ENCODE results near the gene OIT3.

The OIT3 gene

DNA sequence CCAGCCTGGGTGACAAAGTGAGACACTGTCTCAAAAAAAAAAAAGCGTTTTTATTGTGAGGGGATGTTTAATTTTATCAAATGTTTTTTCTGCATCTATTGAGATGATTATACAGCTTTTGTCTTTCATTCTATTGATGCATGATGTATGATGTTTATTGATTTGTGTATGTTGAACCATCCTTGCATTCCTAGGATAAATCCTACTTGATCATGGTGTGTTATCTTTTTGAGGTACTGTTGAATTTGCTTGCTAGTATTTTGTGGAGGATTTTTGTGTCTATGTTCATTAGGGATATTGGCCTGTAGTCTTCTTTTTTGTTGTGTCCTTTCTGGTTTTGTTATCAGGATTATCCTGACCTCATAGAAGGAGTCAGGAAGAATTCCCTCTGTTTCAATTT, 83.3 kb downstream of the OIT3 start:
- DNase-seq (ENCODE audit: low read depth, low spot score) = no peak
- no peak overlapping the region for H3K27ac ChIP-seq
- no peak overlapping the region for H3K9ac ChIP-seq (ENCODE audit: insufficient read length)
- no peaks in the 10 kb centered on the region for H3K9me3 ChIP-seq (ENCODE audit: low read depth, low read length)
- TF ChIP-seq FOXP2 (optimal IDR thresholded peaks at IDR 0.05; ENCODE audit: control extremely low read depth, extremely low read length, insufficient read depth) (no peak), EZH2 (IDR thresholded peaks at IDR 0.05) (no peak), POLR2AphosphoS5 (IDR thresholded peaks at IDR 0.05; ENCODE audit: borderline replicate concordance, low read depth, low read length) (no peak)
- H3K36me3 ChIP-seq (ENCODE audit: insufficient read depth, low read length) = no peaks in the 10 kb centered on the region
- no peak overlapping the region for H3K4me3 ChIP-seq

- no peak for DNase-seq (ENCODE audit: low read depth, low spot score)
- no peak for TF ChIP-seq EZH2 (IDR thresholded peaks at IDR 0.05)
- no peak for TF ChIP-seq FOXP2 (optimal IDR thresholded peaks at IDR 0.05; ENCODE audit: control extremely low read depth, extremely low read length, insufficient read depth)
- TF ChIP-seq POLR2AphosphoS5 (IDR thresholded peaks at IDR 0.05; ENCODE audit: borderline replicate concordance, low read depth, low read length) = no peak
- Histone ChIP-seq H3K9me3 (ENCODE audit: low read depth, low read length) (no peaks in the 10 kb centered on the region), H3K4me3 (no peak overlapping the region), H3K27ac (no peak overlapping the region), H3K9ac (ENCODE audit: insufficient read length) (no peak overlapping the region), H3K36me3 (ENCODE audit: insufficient read depth, low read length) (no peaks in the 10 kb centered on the region)
These were observed 86.2 kb downstream of the OIT3 start for GRCh38 chr10:72979709-72980108.

GRCh38 chr10:72980348-72980747, 86.8 kb downstream of the OIT3 start:
- DNase-seq (ENCODE audit: low read depth, low spot score) = no peak
- no peak for TF ChIP-seq EZH2 (IDR thresholded peaks at IDR 0.05)
- TF ChIP-seq FOXP2 (optimal IDR thresholded peaks at IDR 0.05; ENCODE audit: control extremely low read depth, extremely low read length, insufficient read depth) = no peak
- TF ChIP-seq POLR2AphosphoS5 (IDR thresholded peaks at IDR 0.05; ENCODE audit: borderline replicate concordance, low read depth, low read length) = no peak
- no peaks in the 10 kb centered on the region for H3K9me3 ChIP-seq (ENCODE audit: low read depth, low read length)

DNA sequence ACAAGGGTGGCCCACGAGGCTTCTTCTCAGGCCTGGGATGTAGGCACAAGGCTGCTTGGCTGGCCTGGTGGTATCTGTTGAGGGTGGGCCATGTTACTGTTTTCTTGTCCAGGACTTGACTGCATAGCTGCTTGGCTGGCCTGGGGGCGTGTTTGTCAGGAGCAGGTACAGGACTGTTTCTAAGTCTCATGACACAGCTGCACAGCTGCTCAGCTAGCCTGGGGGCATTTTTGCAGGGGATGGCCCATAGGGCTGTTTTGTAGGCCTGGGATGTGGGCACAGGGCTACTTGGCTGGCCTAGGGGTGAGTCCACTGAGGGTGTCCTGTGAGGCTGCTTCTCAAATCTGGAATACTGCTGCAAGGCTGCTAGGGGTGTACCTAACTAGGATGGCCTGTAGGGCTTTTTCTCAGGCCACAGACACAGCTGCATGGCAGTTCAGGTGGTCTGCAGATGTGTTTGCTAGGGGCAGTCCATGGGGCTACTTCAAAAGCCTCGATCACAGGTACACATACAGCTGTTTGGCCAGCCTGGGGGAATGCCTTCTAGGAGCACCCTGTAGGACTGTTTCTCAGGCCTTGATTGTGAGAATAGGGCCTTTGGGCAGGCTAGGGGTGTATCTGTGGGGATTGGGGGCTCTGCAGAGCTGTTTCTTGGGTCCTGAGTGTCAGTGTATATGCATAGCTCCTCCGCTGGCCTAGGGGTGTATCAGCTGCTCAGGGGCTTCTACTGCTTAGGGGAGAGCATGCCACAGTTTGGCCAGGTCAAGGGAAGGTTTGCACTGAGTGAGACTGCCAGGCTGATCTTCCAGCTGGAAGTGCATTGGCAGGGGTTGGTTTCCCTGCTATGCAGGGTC, 87.7 kb downstream of the OIT3 start:
- no peaks in the 10 kb centered on the region for H3K9me3 ChIP-seq (ENCODE audit: low read depth, low read length)
- no peak overlapping the region for H3K4me3 ChIP-seq
- no peak overlapping the region for H3K27ac ChIP-seq
- no peak for DNase-seq (ENCODE audit: low read depth, low spot score)
- no peak overlapping the region for H3K9ac ChIP-seq (ENCODE audit: insufficient read length)
- TF ChIP-seq FOXP2 (optimal IDR thresholded peaks at IDR 0.05; ENCODE audit: control extremely low read depth, extremely low read length, insufficient read depth) = no peak
- TF ChIP-seq POLR2AphosphoS5 (IDR thresholded peaks at IDR 0.05; ENCODE audit: borderline replicate concordance, low read depth, low read length) = no peak
- TF ChIP-seq EZH2 (IDR thresholded peaks at IDR 0.05) = no peak
- H3K36me3 ChIP-seq (ENCODE audit: insufficient read depth, low read length) = no peaks in the 10 kb centered on the region

More at GRCh38 chr10:72980348-72980747, 86.8 kb downstream of the OIT3 start:
- no peak overlapping the region for H3K9ac ChIP-seq (ENCODE audit: insufficient read length)
- H3K36me3 ChIP-seq (ENCODE audit: insufficient read depth, low read length) = no peaks in the 10 kb centered on the region
- no peak overlapping the region for H3K4me3 ChIP-seq
- H3K27ac ChIP-seq = no peak overlapping the region

DNA sequence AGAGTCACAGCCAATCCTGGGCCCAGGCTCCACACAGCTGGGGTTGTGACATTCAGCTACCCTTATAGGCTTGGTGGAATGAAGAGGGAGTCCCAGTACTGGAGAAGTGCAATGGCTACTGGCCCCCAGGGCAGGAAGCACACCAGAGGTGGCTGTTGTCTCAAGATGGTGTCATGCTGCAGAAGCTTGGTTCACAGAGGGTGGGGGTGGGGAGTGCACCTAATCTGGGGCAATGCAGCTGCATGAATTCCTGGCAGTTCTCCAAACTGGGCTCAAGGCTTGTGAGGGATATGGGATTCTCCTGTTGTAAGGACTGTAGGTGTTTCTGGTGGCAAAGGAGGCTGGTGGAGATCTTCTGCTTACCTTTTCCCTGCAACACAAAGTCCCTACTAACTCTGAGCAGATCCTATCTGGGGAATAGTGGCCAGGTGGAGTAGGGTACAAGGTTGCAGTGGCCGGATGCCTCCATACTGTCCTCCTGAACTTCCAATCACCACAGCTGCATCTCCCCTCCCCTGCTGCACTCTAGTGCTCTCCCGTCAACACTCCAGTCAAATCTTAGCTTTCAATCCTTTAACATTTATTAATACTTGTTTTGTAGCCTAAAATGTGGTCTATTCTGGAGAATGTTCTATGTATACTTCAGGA, 88.5 kb downstream of the OIT3 start:
- Histone ChIP-seq H3K4me3 (no peak overlapping the region), H3K9me3 (ENCODE audit: low read depth, low read length) (no peaks in the 10 kb centered on the region), H3K36me3 (ENCODE audit: insufficient read depth, low read length) (no peaks in the 10 kb centered on the region), H3K27ac (no peak overlapping the region), H3K9ac (ENCODE audit: insufficient read length) (no peak overlapping the region)
- DNase-seq (ENCODE audit: low read depth, low spot score) = no peak
- TF ChIP-seq POLR2AphosphoS5 (IDR thresholded peaks at IDR 0.05; ENCODE audit: borderline replicate concordance, low read depth, low read length) (no peak), FOXP2 (optimal IDR thresholded peaks at IDR 0.05; ENCODE audit: control extremely low read depth, extremely low read length, insufficient read depth) (no peak), EZH2 (IDR thresholded peaks at IDR 0.05) (no peak)
